Fibroblast of pulmonary artery (primary cell): ENCODE data around the gene SYT7.

Experiments
- DNase-seq: peaks from one replicate; pipeline ENCODE4 v3.0.0-alpha.2; 2010; ENCODE audit warnings: low read depth
- H3K4me3 ChIP-seq: replicated peaks from 2 replicates; pipeline ENCODE4 v1.5.1; 2011; ENCODE audit warnings: low read depth, mild to moderate bottlenecking, control low read depth, low read length, moderate library complexity
- TF ChIP-seq, protein P1 (sequence below): IDR thresholded peaks from 2 replicates; pipeline ENCODE4 v1.5.1; 2011; ENCODE audit warnings: mild to moderate bottlenecking, control low read depth, low read length, inconsistent platforms; ENCODE audit errors: missing control alignments

The SYT7 gene

DNA sequence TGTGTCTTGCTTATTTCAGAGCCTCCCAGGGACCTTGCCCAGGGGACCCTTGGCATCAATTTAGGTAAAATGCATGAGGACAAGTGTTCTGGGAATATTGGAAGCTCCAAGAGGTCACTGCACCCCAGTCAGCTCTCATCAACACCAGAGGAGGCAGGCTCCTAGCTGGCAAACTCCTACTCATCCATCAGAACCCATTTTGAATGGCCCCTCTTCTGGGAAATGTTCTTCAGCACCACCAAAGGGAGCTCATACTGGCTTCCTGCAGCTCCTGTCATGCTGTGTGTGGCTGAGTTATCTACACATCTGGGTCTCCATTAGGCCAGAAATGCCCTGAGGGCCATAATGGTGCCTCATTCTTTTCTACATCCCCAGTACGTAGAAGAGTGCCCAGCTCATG, 54.6 kb downstream of the SYT7 start:
- no peak overlapping the region for H3K4me3 ChIP-seq
- TF ChIP-seq, protein P1, sequence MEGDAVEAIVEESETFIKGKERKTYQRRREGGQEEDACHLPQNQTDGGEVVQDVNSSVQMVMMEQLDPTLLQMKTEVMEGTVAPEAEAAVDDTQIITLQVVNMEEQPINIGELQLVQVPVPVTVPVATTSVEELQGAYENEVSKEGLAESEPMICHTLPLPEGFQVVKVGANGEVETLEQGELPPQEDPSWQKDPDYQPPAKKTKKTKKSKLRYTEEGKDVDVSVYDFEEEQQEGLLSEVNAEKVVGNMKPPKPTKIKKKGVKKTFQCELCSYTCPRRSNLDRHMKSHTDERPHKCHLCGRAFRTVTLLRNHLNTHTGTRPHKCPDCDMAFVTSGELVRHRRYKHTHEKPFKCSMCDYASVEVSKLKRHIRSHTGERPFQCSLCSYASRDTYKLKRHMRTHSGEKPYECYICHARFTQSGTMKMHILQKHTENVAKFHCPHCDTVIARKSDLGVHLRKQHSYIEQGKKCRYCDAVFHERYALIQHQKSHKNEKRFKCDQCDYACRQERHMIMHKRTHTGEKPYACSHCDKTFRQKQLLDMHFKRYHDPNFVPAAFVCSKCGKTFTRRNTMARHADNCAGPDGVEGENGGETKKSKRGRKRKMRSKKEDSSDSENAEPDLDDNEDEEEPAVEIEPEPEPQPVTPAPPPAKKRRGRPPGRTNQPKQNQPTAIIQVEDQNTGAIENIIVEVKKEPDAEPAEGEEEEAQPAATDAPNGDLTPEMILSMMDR: no peak
- DNase-seq: no peak

GRCh38 chr11:61524963-61525587, 55.8 kb downstream of the SYT7 start:
- TF ChIP-seq, protein P1: no peak
- H3K4me3 ChIP-seq: no peak overlapping the region
- DNase-seq: no peak

DNA sequence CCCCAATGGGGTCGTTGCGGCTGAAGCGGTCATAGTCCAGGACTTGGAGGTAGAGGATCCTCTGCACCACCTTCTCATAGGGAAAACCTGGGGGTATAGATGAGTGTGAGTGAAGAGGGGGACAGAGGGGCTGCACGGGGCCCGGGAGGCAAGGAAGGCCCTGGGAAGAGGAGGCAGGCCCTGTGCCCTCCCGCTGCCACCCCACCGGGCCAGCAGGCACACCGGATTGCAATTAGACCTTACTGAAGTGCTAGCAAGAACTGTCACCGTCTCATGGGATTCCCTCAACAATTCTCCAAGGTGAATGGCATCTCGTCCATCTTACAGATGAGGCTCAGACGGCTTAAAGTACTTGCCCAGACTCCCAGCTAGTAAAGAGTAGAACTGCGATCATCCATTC, 56.4 kb downstream of the SYT7 start:
- TF ChIP-seq, protein P1: no peak
- DNase-seq: no peak
- H3K4me3 ChIP-seq: no peak overlapping the region

- H3K4me3 ChIP-seq: no peak overlapping the region
- no peak for DNase-seq
- TF ChIP-seq, protein P1: no peak
Observed at GRCh38 chr11:61522881-61523280, 58.0 kb downstream of the SYT7 start.

GRCh38 chr11:61518032-61518795, 62.7 kb downstream of the SYT7 start:
- no peak for DNase-seq
- no peak overlapping the region for H3K4me3 ChIP-seq
- TF ChIP-seq, protein P1: no peak

- H3K4me3 ChIP-seq: no peak overlapping the region
Observed at GRCh38 chr11:61516675-61517572, 64.0 kb downstream of the SYT7 start.

More at GRCh38 chr11:61516675-61517572, 64.0 kb downstream of the SYT7 start:
- peak; percentile 14 for DNase-seq
- TF ChIP-seq, protein P1: peak; percentile 94
